K562 (cell line): ENCODE data around the gene C6orf62. TPM values are rescaled to one million over a fixed set of nuclear protein-coding genes. Genes with fewer than 3 reads are reported as not detected.

Source experiments
- ADNP ChIP-seq: fragments of 200-800 bp; sonication (Bioruptor generic); IDR thresholded peaks from 2 replicates; pipeline ENCODE4 v1.6.1; 2016; ENCODE audit warnings: missing genetic modification characterization, missing compliant biosample characterization
- ARID3B ChIP-seq: fragments of 250-450 bp; sonication (Bioruptor Pico); IDR thresholded peaks from 2 replicates; pipeline ENCODE4 v1.4.0; 2020; ENCODE audit warnings: borderline replicate concordance
- ESRRA ChIP-seq: fragments of 450-650 bp; IDR thresholded peaks from 2 replicates; pipeline ENCODE4 v1.6.1; 2014; ENCODE audit warnings: low read depth, mild to moderate bottlenecking, moderate library complexity, borderline replicate concordance
- ETV5 ChIP-seq: sonication (generic); formaldehyde crosslinking; IDR thresholded peaks from 2 replicates; pipeline ENCODE4 v1.4.0; 2020; ENCODE audit warnings: low read depth, mild to moderate bottlenecking, missing genetic modification reagents
- FOXO4 ChIP-seq: fragments of 450-650 bp; formaldehyde crosslinking; IDR thresholded peaks from 2 replicates; pipeline ENCODE4 v1.4.0; 2020; ENCODE audit warnings: mild to moderate bottlenecking, moderate library complexity
- GTF2E2 ChIP-seq: fragments of 200-800 bp; sonication (Bioruptor generic); IDR thresholded peaks from 2 replicates; pipeline ENCODE4 v1.6.1; 2016; ENCODE audit warnings: missing genetic modification characterization, missing compliant biosample characterization
- MCM5 ChIP-seq: fragments of 450-650 bp; IDR thresholded peaks from 2 replicates; pipeline ENCODE4 v1.6.1; 2016; ENCODE audit warnings: low read depth
- MTF1 ChIP-seq: fragments of 250-450 bp; sonication (Bioruptor Pico); IDR thresholded peaks from 2 replicates; pipeline ENCODE4 v1.9.0; 2021; ENCODE audit warnings: moderate library complexity, mild to moderate bottlenecking, inconsistent platforms, borderline replicate concordance
- PATZ1 ChIP-seq: fragments of 250-450 bp; sonication (Bioruptor Pico); IDR thresholded peaks from 2 replicates; pipeline ENCODE4 v1.5.0; 2020; ENCODE audit warnings: mild to moderate bottlenecking, borderline replicate concordance
- RBM14 ChIP-seq: fragments of 200-400 bp; formaldehyde crosslinking; IDR thresholded peaks from 2 replicates; pipeline ENCODE4 v1.6.1; 2018; ENCODE audit warnings: low read depth, mild to moderate bottlenecking, low read length, moderate library complexity, borderline replicate concordance; ENCODE audit not compliant: insufficient read depth
- THRA ChIP-seq: fragments of 450-650 bp; IDR thresholded peaks from 2 replicates; pipeline ENCODE4 v1.6.1; 2017; ENCODE audit warnings: mild to moderate bottlenecking, moderate library complexity
- U2AF1 ChIP-seq: fragments of 200-400 bp; formaldehyde crosslinking; optimal IDR thresholded peaks from 2 replicates; pipeline ENCODE3; 2017; ENCODE audit warnings: mild to moderate bottlenecking, low read depth, low read length, moderate library complexity
- USF1 ChIP-seq: sonication (generic); formaldehyde crosslinking; IDR thresholded peaks from 2 replicates; pipeline ENCODE4 v1.9.0; 2022; ENCODE audit warnings: mild to moderate bottlenecking, missing genetic modification reagents
- ZNF197 ChIP-seq: fragments of 200-800 bp; sonication (Bioruptor generic); IDR thresholded peaks from 2 replicates; pipeline ENCODE4 v1.6.1; 2016; ENCODE audit warnings: low read depth, missing genetic modification characterization, missing compliant biosample characterization
- ZNF280A ChIP-seq: fragments of 450-650 bp; IDR thresholded peaks from 2 replicates; pipeline ENCODE4 v1.6.1; 2018; ENCODE audit warnings: mild to moderate bottlenecking, low read depth; ENCODE audit not compliant: partially characterized antibody
- ZNF444 ChIP-seq: fragments of 250-450 bp; sonication (Bioruptor Pico); IDR thresholded peaks from 2 replicates; pipeline ENCODE4 v1.4.0; 2020; ENCODE audit warnings: mild to moderate bottlenecking, moderate library complexity
- ZNF57 ChIP-seq: fragments of 450-650 bp; formaldehyde crosslinking; IDR thresholded peaks from 2 replicates; pipeline ENCODE4 v1.4.0; 2020; ENCODE audit warnings: mild to moderate bottlenecking, moderate library complexity
- polyA plus RNA-seq, 8 experiments: library from polyadenylated mRNA; depleted of rRNA in 4 of 8; stranded (reverse) in 5 of 8; unstranded in 3 of 8; fragments of >200 nt; fragmentation: Nextera tagmentation in 2 of 8; fragmentation: Illumina TruSeq in 1 of 8; extraction: Ambion mirVana in 2 of 8; extraction: Trizol in 1 of 8; gene quantifications; 2 replicates each; pipeline versions ENCODE4 v1.2.1 to v1.2.3, GENCODE V29; 2011 to 2014; ENCODE audit warnings: inconsistent platforms in 1 of 8, missing spikeins in 1 of 8
- total RNA-seq, 7 experiments: library from RNA; depleted of rRNA in 6 of 7; stranded (reverse); fragments of >200 nt in 6 of 7; fragmentation: Illumina TruSeq in 2 of 7; extraction: Trizol in 2 of 7; gene quantifications; 2 replicates each; pipeline versions ENCODE4 v1.2.1 to v1.2.3, GENCODE V29; 2011 to 2021; ENCODE audit warnings: low replicate concordance in 1 of 7

Gene C6orf62
- total and polyA plus RNA-seq, 9 of the 15 experiments (the other 6 are each of a cell fraction or from before 2014, with no cell fraction given) = 48.5 to 579 (median 111) TPM

- TF ChIP-seq RBM14 (peak; percentile 34; the same call in 1 of the 2 replicates), MTF1 (CRISPR knock-in tag) (no peak), ZNF57 (no peak), ZNF280A (no peak), ZNF444 (CRISPR knock-in tag) (no peak), MCM5 (no peak), USF1 (CRISPR knock-in tag) (no peak), ARID3B (CRISPR knock-in tag) (no peak), ETV5 (CRISPR knock-in tag) (no peak), GTF2E2 (tag) (peak; percentile 98), ESRRA (no peak), FOXO4 (no peak), ZNF197 (CRISPR knock-in tag) (no peak), ADNP (tag) (no peak), THRA (no peak), PATZ1 (CRISPR knock-in tag) (no peak), U2AF1 (no peak)
Measured at GRCh38 chr6:24720604-24721460, 1.9 kb upstream of the C6orf62 start (continued).
